ENCODE results near the gene ZBTB45.
"Not testable (repeated sequence)": the region's sequence is repeated elsewhere in the genome, so short reads cannot be mapped to it uniquely, and the experiment has no call there.

ZBTB45 gene

DNA sequence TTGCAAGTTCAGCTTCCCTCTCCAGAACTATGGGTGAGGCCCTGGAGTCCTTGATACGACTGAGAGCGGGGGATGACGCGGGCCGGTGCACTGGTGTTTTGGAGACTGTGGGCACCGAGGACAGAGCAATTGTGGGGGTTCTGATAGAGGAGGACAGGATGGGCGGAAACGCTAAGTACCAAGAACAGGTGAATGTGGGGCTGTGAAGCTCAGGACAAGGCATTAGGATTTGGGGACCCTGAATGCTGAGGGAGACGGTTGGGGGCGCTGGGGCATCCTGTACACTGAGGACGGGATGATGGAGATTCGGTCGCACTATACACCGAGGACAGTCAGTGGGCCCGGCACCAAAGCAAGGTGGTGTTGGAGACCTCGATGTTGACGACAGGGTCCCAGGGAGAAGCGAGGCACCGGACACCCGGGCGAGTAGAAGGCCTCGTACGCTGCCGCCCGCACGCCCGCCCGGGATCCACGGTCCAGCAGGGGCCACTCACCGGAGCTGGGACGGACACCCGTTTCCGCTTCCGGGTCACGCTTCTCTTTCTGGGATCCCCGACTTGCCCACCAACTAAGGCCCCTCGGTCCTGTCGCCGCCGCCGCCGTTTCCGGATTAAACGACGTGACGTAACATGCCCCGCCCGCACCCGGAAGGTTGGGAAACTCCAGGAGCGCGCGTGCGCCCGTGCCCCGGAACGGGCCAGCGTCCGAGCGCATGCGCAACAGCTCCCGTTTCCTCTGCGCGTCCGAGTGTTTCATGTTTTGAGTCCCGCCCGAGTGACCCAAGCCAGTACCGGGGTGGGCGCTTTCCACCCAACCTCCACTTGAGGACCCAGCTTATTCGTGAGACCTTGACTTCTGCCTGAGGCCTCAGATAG, 35.1 kb upstream of the ZBTB45 start, which contains the start of gene CHMP2A:
TSS of gene CHMP2A (minus strand) at position 612 of the 875 bp plus-strand sequence. CDS start 893 bp downstream, outside the sequence.
- DNase-seq, result no peak

DNA sequence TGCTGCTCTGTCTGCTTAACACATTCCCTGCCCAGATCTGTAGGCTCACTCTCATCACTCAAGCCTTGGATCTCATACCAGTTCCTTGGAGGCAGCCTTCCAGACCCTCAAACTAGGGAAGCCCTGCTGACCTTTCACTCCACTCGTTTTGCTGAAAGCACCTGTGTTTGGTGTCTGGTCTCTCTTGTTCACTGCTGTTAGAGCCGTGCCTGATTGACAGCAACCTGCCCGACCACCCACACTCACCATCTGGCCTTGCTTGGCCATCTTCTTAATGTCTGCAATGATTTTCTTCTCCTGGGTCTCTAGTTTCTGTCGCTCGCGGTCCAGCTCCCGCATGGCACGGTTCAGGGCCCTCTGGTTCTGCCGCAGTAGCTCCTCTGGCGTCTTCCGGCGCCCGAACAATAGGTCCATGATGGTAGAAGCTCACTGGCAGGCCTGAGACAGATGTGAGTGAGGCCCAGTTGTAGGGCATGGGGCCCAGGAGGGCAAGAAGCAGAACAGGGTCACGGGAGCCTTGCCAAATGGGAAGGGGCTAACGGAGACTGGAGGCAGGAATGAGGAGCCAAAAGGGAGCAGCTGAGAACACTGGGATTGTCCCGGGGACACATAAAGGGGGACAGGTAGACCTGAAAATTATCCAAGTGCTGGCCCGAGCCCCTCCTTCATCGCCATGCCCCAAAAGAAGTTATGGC, 34.3 kb upstream of the ZBTB45 start:
- DNase-seq, result no peak

DNA sequence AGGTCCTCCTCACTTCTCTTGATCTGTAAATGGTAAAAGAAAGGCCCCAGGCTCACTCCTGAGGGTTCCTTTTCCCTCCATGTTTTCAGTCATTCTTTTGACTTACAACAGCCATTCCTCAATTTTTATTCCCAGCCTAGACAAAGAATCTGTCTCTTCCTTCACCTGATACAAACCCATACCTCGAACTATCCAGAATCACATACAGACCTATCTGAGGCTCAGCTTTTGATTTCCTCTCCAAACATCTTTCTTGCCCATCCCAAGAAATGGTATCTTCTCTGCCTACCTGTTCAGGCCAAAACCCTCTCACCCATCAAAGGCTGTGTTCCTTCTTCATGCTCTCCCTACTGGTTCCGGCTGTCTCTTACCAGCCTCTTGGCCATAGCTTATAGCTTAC, 33.0 kb upstream of the ZBTB45 start:
- DNase-seq, result no peak

DNA sequence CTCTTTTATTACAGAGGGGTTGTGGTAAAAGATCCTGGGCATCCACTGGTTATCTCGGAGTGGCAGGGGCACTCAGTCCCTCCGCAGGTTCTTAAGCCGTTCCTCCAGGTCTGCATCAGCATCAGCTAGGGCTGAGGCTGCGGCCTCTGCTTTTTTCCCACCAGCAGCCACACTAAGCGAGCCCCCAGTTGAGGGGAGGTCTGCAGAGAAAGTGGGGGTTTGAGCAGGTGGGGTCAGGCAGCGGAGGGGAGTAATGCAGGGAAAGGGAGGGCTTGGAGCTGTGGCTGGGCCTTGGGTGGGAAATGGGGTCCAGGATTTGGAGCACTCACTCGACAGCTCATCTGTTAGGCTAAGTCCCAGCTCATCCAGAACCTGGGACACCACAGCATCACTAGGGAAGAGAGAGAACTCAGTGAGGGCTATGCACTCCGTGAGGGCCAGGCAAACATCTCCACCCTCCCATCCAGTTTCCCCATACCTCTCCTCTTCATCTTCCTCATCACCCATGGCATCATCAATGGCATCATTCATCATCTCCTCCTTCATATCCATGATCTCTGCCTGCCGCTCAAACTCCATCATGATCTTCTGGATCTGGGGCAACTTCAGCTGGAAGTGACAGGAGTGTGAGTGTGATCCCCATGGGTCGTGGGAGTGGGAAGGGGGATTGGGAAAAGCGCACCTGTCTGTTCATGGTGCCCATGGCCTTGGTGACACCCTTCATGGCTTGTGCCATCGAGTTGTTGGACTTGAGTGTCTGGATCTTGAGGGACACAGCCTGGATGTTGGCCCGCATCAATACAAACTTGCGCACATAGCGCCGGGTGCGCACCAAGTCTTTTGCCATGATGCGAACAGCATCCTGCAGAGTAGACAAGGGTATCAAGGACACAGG, 32.2 kb upstream of the ZBTB45 start:
- no peak for DNase-seq

DNA sequence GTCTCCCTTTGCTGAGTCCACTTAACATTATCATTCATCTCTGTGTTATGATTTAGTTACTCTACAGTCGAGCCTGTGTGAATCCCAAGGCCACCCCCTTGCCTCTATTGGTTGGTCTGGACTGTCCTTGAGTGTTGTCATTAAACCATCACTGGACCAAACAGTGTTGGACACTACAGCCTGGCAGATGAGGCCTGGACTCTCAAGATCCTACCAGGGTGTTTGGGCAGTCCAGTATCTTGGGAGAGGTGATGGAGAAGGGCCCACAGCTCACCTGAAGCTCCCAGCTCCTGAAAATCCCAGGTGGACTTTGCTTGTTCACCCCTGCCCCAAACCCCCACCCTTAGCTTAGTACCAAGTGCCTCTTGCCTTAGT, 31.5 kb upstream of the ZBTB45 start:
- DNase-seq, result no peak

DNA sequence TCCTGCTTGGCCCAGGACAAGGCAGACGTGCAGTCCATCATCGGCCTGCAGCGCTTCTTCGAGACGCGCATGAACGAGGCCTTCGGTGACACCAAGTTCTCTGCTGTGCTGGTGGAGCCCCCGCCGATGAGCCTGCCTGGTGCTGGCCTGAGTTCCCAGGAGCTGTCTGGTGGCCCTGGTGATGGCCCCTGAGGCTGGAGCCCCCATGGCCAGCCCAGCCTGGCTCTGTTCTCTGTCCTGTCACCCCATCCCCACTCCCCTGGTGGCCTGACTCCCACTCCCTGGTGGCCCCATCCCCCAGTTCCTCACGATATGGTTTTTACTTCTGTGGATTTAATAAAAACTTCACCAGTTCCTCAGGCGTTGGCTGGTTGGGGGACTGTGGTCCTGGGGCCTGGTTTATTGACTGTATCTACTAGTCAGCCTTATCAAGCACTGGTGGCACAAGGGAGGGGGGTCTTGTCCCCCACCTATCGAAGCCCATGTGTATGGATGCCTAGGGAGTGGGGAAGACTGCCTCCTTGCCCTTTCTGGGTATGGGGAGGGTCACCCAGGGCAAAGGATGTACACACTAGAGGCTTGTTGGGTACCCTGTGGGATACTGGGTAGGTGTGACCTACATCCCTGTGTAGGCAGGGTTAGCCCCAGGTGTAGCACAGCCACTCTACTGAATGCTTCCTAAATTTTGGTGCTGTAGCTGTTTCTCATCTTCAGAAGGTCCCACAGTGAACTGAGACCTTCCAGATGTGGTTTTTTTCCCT, 30.9 kb upstream of the ZBTB45 start:
- DNase-seq, result no peak

DNA sequence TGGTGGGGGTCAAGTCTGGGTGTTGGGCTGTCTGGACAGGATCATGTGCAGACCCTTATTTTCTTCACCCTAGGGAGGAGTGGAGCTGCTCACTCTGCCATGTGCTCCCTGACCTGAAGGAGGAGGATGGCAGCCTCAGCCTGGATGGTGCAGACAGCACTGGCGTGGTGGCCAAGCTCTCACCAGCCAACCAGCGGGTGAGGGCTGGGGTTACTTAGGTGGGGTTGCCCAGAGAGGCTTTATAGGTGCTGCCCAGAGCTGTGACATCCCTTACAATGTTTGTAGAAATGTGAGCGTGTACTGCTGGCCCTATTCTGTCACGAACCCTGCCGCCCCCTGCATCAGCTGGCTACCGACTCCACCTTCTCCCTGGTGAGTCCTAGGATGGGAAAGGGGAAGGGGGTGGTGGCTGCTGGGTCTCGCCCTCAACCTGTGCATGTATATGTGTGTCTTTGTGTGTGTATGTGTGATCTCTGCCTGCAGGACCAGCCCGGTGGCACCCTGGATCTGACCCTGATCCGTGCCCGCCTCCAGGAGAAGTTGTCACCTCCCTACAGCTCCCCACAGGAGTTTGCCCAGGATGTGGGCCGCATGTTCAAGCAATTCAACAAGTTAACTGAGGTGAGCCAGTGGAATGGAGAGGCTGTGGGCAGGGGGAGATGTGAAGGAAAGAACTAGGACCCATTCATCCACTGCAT, 30.2 kb upstream of the ZBTB45 start:
- no peak for DNase-seq

DNA sequence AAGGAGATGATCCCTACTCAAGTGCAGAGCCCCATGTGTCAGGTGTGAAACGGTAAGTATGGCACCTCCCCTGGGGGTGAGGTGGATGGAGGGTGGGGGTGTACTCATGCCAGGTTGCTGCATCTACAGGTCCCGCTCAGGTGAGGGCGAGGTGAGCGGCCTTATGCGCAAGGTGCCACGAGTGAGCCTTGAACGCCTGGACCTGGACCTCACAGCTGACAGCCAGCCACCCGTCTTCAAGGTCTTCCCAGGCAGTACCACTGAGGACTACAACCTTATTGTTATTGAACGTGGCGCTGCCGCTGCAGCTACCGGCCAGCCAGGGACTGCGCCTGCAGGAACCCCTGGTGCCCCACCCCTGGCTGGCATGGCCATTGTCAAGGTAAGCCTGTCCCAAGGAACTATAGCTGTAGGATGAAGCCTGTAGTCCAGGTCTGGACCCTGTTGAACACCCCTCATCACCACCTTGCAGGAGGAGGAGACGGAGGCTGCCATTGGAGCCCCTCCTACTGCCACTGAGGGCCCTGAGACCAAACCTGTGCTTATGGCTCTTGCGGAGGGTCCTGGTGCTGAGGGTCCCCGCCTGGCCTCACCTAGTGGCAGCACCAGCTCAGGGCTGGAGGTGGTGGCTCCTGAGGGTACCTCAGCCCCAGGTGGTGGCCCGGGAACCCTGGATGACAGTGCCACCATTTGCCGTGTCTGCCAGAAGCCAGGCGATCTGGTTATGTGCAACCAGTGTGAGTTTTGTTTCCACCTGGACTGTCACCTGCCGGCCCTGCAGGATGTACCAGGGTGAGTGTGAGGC, 29.5 kb upstream of the ZBTB45 start:
- no peak for DNase-seq

DNA sequence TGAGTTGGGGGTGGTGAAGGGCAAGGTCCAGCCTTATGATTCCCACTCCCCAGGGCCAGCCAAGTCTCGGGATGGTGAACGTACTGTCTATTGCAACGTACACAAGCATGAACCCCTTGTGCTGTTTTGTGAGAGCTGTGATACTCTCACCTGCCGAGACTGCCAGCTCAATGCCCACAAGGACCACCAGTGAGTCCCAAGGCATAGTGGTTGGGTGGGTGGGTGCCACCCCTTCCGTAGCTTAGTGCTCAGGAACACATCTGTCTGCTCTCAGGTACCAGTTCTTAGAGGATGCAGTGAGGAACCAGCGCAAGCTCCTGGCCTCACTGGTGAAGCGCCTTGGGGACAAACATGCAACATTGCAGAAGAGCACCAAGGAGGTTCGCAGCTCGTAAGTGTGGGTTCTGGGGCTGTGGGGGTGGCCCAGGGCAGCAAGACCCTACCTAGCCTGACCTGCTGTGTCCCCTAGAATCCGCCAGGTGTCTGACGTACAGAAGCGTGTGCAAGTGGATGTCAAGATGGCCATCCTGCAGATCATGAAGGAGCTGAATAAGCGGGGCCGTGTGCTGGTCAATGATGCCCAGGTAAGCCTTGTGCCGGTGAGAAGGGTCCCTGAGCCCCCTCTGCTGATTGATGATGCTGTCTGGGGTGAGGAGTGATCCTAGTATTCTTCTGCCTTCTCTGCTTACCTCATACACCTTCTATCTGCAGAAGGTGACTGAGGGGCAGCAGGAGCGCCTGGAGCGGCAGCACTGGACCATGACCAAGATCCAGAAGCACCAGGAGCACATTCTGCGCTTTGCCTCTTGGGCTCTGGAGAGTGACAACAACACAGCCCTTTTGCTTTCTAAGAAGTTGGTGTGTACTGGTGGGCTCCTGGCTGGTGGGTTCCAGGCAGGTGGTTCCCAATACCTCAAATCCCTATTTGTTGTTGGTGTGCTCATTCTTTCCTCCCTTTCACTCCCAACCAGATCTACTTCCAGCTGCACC, 28.0 kb upstream of the ZBTB45 start:
- no peak for DNase-seq

DNA sequence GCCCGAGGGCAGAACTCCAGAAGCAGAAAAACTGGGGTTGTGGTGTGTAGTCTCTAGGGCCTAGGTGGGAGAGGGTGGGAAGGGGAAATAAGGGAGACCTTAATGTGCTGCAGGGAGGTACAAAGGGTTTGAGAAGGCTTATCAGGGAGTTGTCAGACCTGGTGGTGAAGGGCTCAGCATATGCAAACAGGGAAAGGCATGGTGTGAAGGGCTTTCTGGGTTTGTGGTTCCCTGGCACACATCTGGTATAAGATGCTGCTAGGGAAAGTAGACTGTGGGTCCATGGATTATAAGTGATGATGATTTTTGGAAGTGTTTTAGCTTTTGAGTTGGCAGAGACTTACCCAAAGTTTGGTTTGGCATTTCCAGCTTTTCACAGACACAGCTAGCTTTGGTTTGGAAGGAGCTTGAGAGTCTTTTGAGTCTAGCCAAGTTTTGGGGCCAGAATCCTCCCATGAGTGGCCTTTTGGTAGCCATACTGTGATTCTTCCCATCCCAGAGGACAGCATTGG, 26.5 kb upstream of the ZBTB45 start:
- no peak for DNase-seq

DNA sequence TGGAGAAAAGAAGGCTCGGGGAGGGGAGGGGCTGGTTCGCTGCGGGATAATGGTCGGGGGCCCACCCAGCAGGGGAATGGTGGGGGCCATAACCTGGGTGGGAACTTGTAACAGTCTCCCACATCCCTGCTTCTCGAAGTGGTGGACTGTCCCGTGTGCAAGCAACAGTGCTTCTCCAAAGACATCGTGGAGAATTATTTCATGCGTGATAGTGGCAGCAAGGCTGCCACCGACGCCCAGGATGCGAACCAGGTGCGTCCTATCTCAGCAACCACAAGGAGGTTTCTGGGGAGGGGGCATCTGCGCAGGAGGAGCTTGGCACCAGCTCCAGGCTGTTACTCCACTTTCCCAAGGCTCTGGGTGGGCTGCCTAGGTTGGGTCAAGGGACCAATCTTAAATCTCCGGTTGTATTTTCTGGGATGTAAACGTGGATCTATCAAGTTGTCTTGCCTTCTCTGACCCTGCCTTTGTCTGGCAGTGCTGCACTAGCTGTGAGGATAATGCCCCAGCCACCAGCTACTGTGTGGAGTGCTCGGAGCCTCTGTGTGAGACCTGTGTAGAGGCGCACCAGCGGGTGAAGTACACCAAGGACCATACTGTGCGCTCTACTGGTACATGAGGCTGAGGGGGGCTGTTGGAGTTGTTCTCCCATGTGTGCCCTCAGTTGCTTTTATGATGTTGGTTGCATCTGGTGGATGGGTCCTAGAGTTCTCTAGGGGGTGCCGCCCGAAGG, 25.8 kb upstream of the ZBTB45 start:
- no peak for DNase-seq

DNA sequence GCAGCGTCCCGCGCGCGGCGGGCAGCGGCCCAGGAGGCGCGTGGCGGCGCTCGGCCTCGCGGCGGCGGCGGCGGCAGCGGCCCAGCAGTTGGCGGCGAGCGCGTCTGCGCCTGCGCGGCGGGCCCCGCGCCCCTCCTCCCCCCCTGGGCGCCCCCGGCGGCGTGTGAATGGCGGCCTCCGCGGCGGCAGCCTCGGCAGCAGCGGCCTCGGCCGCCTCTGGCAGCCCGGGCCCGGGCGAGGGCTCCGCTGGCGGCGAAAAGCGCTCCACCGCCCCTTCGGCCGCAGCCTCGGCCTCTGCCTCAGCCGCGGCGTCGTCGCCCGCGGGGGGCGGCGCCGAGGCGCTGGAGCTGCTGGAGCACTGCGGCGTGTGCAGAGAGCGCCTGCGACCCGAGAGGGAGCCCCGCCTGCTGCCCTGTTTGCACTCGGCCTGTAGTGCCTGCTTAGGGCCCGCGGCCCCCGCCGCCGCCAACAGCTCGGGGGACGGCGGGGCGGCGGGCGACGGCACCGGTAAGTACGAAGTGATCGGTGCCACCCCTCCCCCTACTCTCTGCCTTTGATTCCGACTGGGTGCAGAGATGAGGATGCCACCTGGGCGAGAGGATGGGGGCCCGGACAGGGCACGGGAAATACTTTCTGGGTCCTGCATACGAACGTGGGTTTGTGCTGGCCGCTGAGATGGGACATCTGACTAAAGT, 25.1 kb upstream of the ZBTB45 start:
- no peak for DNase-seq

DNA sequence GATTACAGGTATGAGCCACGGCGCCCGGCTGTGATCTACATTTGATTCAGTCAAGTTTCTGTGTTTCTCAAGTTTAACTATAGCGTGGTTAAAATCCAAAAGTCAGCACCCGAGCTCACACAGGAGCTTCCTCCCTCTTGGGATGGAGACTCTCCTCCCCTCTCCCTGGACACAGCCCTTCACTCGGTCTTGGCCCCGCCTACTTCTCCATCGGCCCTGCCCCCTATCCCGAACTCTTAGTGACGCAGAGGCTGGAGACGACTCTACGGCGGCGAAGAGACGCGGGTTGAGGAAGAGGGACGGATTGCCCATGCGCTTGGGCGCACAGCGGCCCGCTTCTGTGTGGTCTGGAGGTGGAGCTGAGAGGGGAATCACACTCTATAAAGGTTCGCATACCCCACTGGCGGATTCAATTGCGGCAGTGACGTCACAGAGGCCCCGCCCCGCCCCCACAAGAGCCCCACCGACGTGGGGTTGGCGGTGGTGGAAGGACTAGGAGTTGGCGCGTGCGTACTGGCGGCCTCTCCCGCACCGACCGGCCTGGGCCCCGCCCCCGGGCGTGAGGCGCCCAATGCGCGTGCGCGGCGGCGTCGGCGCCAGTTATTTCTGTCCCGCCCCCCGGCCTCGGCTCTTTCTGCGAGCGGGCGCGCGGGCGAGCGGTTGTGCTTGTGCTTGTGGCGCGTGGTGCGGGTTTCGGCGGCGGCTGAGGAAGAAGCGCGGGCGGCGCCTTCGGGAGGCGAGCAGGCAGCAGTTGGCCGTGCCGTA, 24.4 kb upstream of the ZBTB45 start, which contains the start of gene TRIM28:
TSS of gene TRIM28 (plus strand) at position 239 of the 765 bp plus-strand sequence. CDS start 694 bp downstream, outside the sequence.
- DNase-seq, result no peak

DNA sequence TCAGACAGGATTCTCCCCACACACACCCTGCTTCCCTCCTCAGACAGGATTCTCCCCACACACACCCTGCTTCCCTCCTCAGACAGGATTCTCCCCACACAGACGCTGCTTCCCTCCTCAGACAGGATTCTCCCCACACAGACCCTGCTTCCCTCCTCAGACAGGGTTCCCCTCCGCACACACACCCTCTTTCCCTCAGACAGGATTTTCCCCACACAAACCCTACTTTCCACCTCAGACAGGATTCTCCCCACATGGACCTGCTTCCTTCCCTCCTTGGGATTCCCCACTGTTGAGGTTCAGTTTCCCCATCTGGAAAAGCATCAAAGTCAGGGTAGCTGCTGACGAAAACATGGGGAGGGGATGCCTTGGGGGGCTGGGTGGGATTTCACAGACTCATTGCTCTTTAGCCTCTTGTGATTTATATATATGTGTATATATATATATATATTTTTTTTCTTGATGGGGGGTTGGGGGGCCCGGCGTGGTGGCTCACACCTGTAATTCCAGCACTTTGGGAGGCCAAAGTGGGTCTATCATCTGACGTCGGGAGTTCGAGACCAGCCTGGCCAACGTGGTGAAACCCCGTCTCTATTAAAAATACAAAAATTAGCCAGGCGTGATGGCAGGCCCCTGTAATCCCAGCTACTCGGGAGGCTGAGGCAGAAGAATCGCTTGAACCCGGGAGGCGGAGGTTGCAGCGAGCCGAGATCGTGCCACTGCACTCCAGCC, 23.2 kb upstream of the ZBTB45 start:
- DNase-seq, result not testable (repeated sequence)

DNA sequence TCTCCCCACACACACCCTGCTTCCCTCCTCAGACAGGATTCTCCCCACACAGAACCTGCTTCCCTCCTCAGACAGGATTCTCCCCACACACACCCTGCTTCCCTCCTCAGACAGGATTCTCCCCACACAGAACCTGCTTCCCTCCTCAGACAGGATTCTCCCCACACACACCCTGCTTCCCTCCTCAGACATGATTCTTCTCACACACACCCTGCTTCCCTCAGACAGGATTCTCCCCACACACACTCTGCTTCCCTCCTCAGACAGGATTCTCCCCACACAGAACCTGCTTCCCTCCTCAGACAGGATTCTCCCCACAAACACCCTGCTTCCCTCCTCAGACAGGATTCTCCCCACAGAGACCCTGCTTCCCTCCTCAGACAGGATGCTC, 19.6 kb upstream of the ZBTB45 start:
- not testable (repeated sequence) for DNase-seq
